ENCODE measurements around the gene STK33. TPM values are rescaled to one million over a fixed set of nuclear protein-coding genes. Genes with fewer than 3 reads are reported as not detected.

STK33 gene
- total RNA-seq, 1 experiment from 2014 or later: 19.5 TPM

GRCh38 chr11:8360086-8360828, 233.8 kb downstream of the STK33 start:
- Histone ChIP-seq H3K14ac (ENCODE audit: insufficient read depth, low read length) (no peak overlapping the region), H3K4ac (ENCODE audit: low read depth, low read length) (no peak overlapping the region), H3K9me3 (ENCODE audit: control insufficient read depth, low read depth, low read length) (no peaks in the 10 kb centered on the region), H3K4me1 (ENCODE audit: insufficient read depth, low read length) (no peaks in the 10 kb centered on the region), H3T11ph (ENCODE audit: low read length) (no peak overlapping the region), H3K23ac (ENCODE audit: insufficient read length, low read depth, low read length) (no peak overlapping the region), H2BK120ac (ENCODE audit: low read depth, low read length, poor library complexity, severe bottlenecking) (no peak overlapping the region), H3K18ac (ENCODE audit: insufficient read length, low read depth, low read length) (no peak overlapping the region), H3K27ac (ENCODE audit: insufficient read length, low read depth, low read length) (no peak overlapping the region), H2AK5ac (ENCODE audit: insufficient read length, low read length) (no peak overlapping the region), H3K79me1 (ENCODE audit: insufficient read depth, low read depth, low read length, poor library complexity, severe bottlenecking) (no peaks in the 10 kb centered on the region), H2BK12ac (ENCODE audit: insufficient read length, low read depth, low read length) (no peak overlapping the region), H4K20me1 (ENCODE audit: control insufficient read depth, insufficient read depth, insufficient read length) (no peaks in the 10 kb centered on the region), H2AFZ (ENCODE audit: low read length) (no peak overlapping the region), H4K8ac (replicated peaks; ENCODE audit: insufficient read length, low read depth, low read length) (no peak overlapping the region), H3K23me2 (ENCODE audit: insufficient read length, low read depth, low read length, poor library complexity, severe bottlenecking) (no peaks in the 10 kb centered on the region), H3K79me2 (ENCODE audit: insufficient read depth, low read length) (no peaks in the 10 kb centered on the region), H3K56ac (ENCODE audit: insufficient read length, low read depth, low read length) (no peak overlapping the region), H3K9ac (ENCODE audit: extremely low read depth, insufficient read length, low read length) (no peak overlapping the region), H4K5ac (ENCODE audit: insufficient read length, low read depth, low read length) (no peak overlapping the region), H2BK5ac (ENCODE audit: insufficient read length, low read length) (no peak overlapping the region), H4K91ac (ENCODE audit: insufficient read length, low read depth, low read length) (no peak overlapping the region), H3K4me2 (ENCODE audit: insufficient read depth, insufficient read length, low read length) (no peak overlapping the region), H2BK15ac (ENCODE audit: low read depth, low read length) (no peak overlapping the region), H3K27me3 (ENCODE audit: insufficient read depth, low read length) (no peaks in the 10 kb centered on the region), H2BK20ac (ENCODE audit: low read depth, low read length, poor library complexity, severe bottlenecking) (no peak overlapping the region)
- Mint-ChIP-seq H3K4me3 (no peak overlapping the region), H3K4me1 (peaks cover 8 to 26% of the 10 kb centered on the region in 2 experiments), H3K27me3 (ENCODE audit: low read depth) (no peaks in the 10 kb centered on the region; the same call in 1 of the 2 replicates), H3K9me3 (no peaks in the 10 kb centered on the region), H3K36me3 (ENCODE audit: insufficient read depth in 1 of 3, low read depth in 3 of 3) (no peaks in the 10 kb centered on the region), H3K27ac (no peak overlapping the region)
- DNase-seq: no peak
- peak; percentile 30; the same call in 2 of the 3 replicates for TF ChIP-seq CTCF (conservative IDR thresholded peaks at IDR 0.05)
- no CpG with 5 or more reads among the region's 9 CpGs for WGBS (ENCODE audit: extremely low coverage, insufficient read length, low lambda C conversion rate)

Measured in H9 (cell line).